OCI-LY3 (cell line): ENCODE data around the gene ZNF385D.

Experiments used
- H2AFZ ChIP-seq: fragments of 200-600, 300-600 bp; shearing (Covaris generic); 2 replicates; pipeline ENCODE4 v1.6.0; 2014; ENCODE audit warnings: antibody characterized with exemption, low read depth, low read length
- H3K27ac ChIP-seq: fragments of 200-600, 300-600 bp; sonication (generic); 2 replicates; pipeline ENCODE4 v1.5.1; 2014; ENCODE audit warnings: mild to moderate bottlenecking, low read length, moderate library complexity, mixed read lengths
- H3K27me3 ChIP-seq: fragments of 200-600, 300-600 bp; sonication (generic); 2 replicates; pipeline ENCODE4 v1.6.1; 2014; ENCODE audit warnings: low read depth, low read length, mixed read lengths
- H3K36me3 ChIP-seq: fragments of 200-600, 300-600 bp; sonication (generic); replicated peaks from 2 replicates; pipeline ENCODE3; 2014; ENCODE audit warnings: low read depth, low read length, mixed read lengths
- H3K4me1 ChIP-seq: fragments of 300-600, 200-600 bp; sonication (generic); 2 replicates; pipeline ENCODE4 v1.6.1; 2014; ENCODE audit warnings: low read length, mixed read lengths
- H3K4me2 ChIP-seq: fragments of 200-600, 300-600 bp; sonication (generic); 2 replicates; pipeline ENCODE4 v1.6.1; 2014; ENCODE audit warnings: low read length, mixed read lengths
- H3K4me3 ChIP-seq: fragments of 300-600, 200-600 bp; sonication (generic); 2 replicates; pipeline ENCODE4 v1.5.1; 2014; ENCODE audit warnings: antibody characterized with exemption, mild to moderate bottlenecking, low read length, moderate library complexity
- H3K79me2 ChIP-seq: fragments of 300-600, 200-600 bp; shearing (Covaris generic); 2 replicates; pipeline ENCODE4 v1.6.1; 2014; ENCODE audit warnings: mild to moderate bottlenecking, low read length, mixed read lengths
- H3K9ac ChIP-seq: fragments of 300-600, 200-600 bp; shearing (Covaris generic); 2 replicates; pipeline ENCODE4 v1.6.0; 2014; ENCODE audit warnings: mild to moderate bottlenecking, low read length, moderate library complexity
- H3K9me3 ChIP-seq: fragments of 200-600, 300-600 bp; shearing (Covaris generic); 2 replicates; pipeline ENCODE4 v1.6.1; 2014; ENCODE audit warnings: low read length, mixed read lengths; ENCODE audit not compliant: insufficient read depth
- H4K20me1 ChIP-seq: fragments of 200-600, 300-600 bp; sonication (generic); 2 replicates; pipeline ENCODE4 v1.6.1; 2016; ENCODE audit warnings: low read length, mixed read lengths; ENCODE audit not compliant: insufficient read depth
- EZH2phosphoT487 ChIP-seq: fragments of 200-600 bp; shearing (Covaris generic); IDR thresholded peaks from 2 replicates; pipeline ENCODE4 v1.6.1; 2018; ENCODE audit warnings: antibody characterized with exemption, mixed run types, low read depth
- TF ChIP-seq, protein P1 (sequence below): fragments of 200-600, 300-600 bp; sonication (generic); IDR thresholded peaks from 2 replicates; pipeline ENCODE4 v1.5.1; 2014; ENCODE audit warnings: antibody characterized with exemption, low read length, low read depth

Gene ZNF385D

DNA sequence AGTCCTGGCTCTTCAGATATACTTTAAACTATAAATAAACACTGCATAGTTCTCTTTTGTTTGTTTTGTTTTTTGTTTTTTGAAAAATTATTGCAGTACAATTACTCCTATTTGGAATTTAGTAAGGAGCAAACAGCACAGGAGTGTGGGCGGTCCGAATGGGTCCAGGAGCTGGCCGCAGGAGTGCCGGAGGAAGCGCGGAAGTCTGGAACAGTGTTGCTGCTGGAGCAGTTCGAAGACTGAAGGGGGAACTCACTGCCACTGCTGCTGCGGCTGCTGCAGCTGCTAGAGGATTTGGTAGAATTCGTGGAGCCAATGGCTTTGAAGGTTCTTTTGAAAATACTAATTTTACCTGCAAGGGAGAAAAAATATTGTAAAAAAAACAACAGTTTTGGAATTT is 329.9 kb downstream of the ZNF385D start:
- TF ChIP-seq, protein P1, sequence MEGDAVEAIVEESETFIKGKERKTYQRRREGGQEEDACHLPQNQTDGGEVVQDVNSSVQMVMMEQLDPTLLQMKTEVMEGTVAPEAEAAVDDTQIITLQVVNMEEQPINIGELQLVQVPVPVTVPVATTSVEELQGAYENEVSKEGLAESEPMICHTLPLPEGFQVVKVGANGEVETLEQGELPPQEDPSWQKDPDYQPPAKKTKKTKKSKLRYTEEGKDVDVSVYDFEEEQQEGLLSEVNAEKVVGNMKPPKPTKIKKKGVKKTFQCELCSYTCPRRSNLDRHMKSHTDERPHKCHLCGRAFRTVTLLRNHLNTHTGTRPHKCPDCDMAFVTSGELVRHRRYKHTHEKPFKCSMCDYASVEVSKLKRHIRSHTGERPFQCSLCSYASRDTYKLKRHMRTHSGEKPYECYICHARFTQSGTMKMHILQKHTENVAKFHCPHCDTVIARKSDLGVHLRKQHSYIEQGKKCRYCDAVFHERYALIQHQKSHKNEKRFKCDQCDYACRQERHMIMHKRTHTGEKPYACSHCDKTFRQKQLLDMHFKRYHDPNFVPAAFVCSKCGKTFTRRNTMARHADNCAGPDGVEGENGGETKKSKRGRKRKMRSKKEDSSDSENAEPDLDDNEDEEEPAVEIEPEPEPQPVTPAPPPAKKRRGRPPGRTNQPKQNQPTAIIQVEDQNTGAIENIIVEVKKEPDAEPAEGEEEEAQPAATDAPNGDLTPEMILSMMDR = no peak
- no peaks in the 10 kb centered on the region for H3K4me1 ChIP-seq
- H4K20me1 ChIP-seq = no peaks in the 10 kb centered on the region
- no peak overlapping the region for H3K9ac ChIP-seq
- no peaks in the 10 kb centered on the region for H3K9me3 ChIP-seq
- no peak overlapping the region for H2AFZ ChIP-seq
- H3K4me3 ChIP-seq = no peak overlapping the region
- no peak overlapping the region for H3K4me2 ChIP-seq
- H3K27ac ChIP-seq = no peak overlapping the region
- H3K36me3 ChIP-seq = no peaks in the 10 kb centered on the region
- H3K79me2 ChIP-seq = no peaks in the 10 kb centered on the region
- no peaks in the 10 kb centered on the region for H3K27me3 ChIP-seq

DNA sequence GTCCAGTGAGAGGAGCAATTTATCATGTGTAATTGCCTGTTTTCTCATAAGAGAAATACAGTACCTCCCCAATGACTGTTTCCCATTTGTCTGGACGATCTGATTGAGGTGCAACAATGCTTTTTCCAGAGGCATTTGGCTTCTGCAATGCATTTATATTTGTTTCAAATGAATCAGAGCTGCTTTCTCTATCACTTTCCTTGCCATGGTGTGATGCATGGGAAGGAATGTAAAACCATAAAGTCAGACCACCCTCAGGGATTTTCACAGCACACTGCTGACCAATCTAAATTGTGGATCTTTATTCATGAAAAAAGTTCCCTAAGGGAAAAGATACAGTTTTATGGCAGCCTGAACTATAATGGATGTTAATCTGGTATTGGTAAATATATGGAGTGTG is 333.0 kb downstream of the ZNF385D start:
- H3K36me3 ChIP-seq = no peaks in the 10 kb centered on the region
- H4K20me1 ChIP-seq = no peaks in the 10 kb centered on the region
- H3K9ac ChIP-seq = no peak overlapping the region
- no peak overlapping the region for H3K4me2 ChIP-seq
- H3K27ac ChIP-seq = no peak overlapping the region
- H3K4me1 ChIP-seq = no peaks in the 10 kb centered on the region
- no peaks in the 10 kb centered on the region for H3K9me3 ChIP-seq
- no peak for TF ChIP-seq EZH2phosphoT487
- TF ChIP-seq, protein P1 = no peak
- no peak overlapping the region for H2AFZ ChIP-seq
- no peaks in the 10 kb centered on the region for H3K79me2 ChIP-seq
- H3K4me3 ChIP-seq = no peak overlapping the region
- no peaks in the 10 kb centered on the region for H3K27me3 ChIP-seq

DNA sequence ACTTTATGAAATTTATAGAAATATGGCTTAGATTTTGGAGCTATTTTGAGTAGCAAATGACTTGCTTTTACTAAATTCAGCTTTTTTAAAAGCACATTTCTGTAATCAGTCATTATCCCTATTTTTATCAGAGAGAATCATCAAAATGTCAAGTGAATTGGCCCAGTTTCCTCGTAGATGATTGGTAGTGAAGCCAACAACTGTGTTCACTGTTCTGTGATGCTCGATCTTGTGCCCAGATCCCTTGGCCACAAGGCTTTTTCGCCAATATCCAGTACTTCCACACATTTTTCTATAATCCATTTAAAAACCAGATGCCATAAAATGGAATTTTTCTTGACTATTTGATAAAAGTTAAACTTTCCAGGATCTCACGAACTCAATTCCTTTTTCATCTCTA is 336.5 kb downstream of the ZNF385D start:
- no peaks in the 10 kb centered on the region for H3K9me3 ChIP-seq
- no peak for TF ChIP-seq EZH2phosphoT487
- TF ChIP-seq, protein P1 = no peak

DNA sequence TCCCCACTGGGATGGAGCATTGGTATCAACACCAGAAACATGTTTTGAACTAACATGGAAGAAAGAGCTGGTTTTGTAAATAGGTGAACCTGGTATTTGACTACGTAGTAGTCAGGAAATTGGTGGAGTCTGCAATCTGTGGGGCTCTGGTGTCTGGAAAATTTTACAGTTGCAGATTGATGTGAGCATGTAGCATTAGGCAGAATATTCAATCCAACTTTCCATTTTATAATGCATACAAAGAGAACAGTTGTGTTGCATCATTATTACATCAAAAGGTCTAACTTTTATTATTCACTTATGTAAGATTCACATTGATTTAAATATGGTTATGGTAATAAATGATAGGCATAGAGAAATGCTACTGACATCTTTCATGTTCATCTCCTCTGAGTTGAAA is 340.0 kb downstream of the ZNF385D start:
- Histone ChIP-seq H3K27ac (no peak overlapping the region), H3K4me2 (no peak overlapping the region), H3K9me3 (no peaks in the 10 kb centered on the region), H2AFZ (no peak overlapping the region), H3K36me3 (no peaks in the 10 kb centered on the region), H3K79me2 (no peaks in the 10 kb centered on the region), H3K4me1 (no peaks in the 10 kb centered on the region), H3K27me3 (no peaks in the 10 kb centered on the region), H3K4me3 (no peak overlapping the region), H4K20me1 (no peaks in the 10 kb centered on the region), H3K9ac (no peak overlapping the region)
- TF ChIP-seq, protein P1 = no peak
- no peak for TF ChIP-seq EZH2phosphoT487

More for the DNA sequence above, 336.5 kb downstream of the ZNF385D start:
- H2AFZ ChIP-seq = no peak overlapping the region
- H4K20me1 ChIP-seq = no peaks in the 10 kb centered on the region
- H3K36me3 ChIP-seq = no peaks in the 10 kb centered on the region
- H3K27ac ChIP-seq = no peak overlapping the region
- no peaks in the 10 kb centered on the region for H3K79me2 ChIP-seq
- H3K27me3 ChIP-seq = no peaks in the 10 kb centered on the region
- no peaks in the 10 kb centered on the region for H3K4me1 ChIP-seq
- no peak overlapping the region for H3K9ac ChIP-seq
- H3K4me2 ChIP-seq = no peak overlapping the region
- no peak overlapping the region for H3K4me3 ChIP-seq
